Epidermal melanocyte (primary cell): ENCODE measurements around the gene TMUB2.

Source experiments
- DNase-seq: peaks from one replicate; pipeline ENCODE4 v3.0.0; 2011; ENCODE audit warnings: low spot score; ENCODE audit not compliant: insufficient read length

Gene TMUB2

DNA sequence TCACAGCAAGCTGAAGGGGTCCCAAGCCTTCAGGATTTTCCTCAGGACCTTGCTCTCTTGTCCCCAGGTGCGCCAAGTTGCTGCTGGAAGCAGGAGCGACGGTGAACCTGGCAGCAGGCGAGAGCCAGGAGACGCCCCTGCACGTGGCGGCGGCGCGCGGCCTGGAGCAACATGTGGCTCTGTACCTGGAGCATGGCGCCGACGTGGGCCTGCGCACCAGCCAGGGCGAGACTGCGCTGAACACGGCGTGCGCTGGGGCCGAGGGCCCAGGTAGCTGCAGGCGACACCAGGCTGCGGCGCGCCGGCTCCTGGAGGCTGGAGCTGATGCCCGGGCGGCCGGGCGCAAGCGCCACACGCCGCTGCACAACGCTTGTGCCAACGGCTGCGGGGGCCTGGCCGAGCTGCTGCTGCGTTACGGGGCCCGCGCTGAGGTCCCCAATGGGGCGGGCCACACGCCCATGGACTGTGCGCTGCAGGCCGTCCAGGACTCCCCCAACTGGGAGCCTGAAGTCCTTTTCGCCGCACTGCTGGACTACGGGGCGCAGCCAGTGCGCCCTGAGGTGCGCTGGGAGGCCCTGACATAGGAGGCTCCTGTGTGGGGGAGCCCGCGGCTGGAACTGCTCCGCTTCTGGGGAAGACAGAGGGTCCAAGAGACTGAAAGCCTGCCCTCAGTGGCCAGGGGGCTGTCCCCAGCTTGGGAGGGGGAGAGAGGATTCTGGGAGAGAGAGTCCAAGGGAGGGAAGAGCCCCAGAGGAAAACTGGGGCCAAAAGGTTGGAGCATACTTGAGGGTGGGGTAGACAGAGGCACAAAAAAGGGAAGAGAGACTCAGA, 9.9 kb upstream of the TMUB2 start:
- no peak for DNase-seq

DNA sequence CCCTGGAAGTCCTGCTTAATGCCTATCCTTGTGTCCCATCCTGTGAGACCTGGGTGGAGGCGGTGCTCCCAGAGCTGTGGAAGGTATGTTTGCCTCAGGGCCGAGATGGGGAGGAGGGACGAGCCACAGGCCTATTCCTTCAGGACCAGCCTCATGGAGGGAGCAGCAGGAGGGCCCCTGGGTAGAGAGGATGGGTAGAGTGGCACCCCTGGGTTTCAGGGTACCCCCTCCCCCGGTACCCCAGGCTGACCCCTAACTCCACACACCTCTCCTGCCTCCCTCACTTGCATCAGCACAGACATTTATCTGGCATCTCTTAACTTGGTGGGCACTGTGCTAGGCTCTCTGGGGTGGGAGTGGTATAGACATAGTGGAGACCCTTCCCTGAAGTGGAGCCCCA, 9.1 kb upstream of the TMUB2 start:
- no peak for DNase-seq

DNA sequence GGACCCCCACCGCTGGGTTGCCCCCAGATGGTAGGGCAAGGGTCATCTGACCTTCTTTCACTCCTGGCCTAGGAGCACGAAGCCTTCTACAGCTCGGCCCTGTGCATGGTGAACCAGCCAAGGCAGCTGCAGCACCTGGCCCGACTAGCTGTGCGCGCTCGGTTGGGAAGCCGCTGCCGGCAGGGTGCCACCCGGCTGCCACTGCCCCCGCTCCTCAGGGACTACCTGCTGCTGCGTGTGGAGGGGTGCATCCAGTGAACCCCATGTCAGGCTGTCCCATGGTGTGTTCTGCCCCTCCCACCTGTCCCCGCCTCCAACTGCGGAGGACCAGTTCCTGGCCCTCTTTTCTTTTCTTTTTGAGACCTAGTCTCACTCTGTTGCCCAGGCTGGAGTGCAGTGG, 8.6 kb upstream of the TMUB2 start:
- DNase-seq, result no peak

DNA sequence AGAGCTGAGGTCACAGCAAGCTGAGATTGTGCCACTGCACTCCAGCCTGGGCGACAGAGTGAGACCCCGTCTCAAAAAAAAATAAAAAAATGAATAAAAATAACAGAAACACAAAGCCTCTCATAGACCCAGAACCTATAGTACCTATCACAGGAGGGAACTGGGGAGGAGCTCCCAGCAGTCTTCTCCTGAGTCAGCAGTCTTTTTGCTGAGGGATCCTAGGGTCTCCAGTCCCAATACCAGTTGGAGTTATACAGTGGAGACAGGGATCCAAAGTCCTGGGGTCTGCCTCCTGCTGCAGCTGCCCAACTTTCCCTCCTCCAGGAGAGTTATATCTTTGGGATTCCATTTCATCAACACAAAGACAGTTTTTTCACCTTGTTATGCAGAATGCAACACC, 3.7 kb upstream of the TMUB2 start:
- no peak for DNase-seq

GRCh38 chr17:44184212-44184810, 2.5 kb upstream of the TMUB2 start:
- DNase-seq, result no peak

- no peak for DNase-seq
Measured at GRCh38 chr17:44187131-44187899, 543 bp downstream of the TMUB2 start.

DNA sequence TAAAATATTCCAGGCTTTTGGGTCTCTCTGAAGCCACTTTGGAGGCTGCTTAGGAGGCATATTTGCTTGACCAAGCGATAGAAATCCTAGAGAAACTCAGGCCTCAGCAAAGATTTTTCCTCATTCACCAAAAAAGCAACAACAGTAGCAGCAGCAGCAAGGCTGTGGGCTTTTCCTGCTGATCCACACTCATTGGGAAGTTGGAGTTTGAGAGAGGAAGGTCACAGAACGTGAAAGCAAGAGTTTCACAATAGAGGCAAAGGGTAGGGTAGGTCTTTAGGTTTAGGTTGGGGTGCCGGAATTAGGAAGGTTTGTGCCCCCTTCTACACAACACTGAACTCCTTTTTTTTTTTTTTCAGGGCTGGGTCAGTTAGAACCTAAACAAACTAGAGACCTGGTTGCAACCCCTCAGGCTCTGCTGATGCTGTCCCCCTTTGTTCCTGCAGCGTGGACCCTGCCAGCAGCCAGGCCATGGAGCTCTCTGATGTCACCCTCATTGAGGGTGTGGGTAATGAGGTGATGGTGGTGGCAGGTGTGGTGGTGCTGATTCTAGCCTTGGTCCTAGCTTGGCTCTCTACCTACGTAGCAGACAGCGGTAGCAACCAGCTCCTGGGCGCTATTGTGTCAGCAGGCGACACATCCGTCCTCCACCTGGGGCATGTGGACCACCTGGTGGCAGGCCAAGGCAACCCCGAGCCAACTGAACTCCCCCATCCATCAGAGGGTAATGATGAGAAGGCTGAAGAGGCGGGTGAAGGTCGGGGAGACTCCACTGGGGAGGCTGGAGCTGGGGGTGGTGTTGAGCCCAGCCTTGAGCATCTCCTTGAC, 2.0 kb downstream of the TMUB2 start:
- no peak for DNase-seq

DNA sequence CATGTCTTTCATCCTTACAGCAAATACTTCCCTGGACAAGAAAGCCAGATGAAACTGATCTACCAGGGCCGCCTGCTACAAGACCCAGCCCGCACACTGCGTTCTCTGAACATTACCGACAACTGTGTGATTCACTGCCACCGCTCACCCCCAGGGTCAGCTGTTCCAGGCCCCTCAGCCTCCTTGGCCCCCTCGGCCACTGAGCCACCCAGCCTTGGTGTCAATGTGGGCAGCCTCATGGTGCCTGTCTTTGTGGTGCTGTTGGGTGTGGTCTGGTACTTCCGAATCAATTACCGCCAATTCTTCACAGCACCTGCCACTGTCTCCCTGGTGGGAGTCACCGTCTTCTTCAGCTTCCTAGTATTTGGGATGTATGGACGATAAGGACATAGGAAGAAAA, 3.7 kb downstream of the TMUB2 start:
- no peak for DNase-seq

GRCh38 chr17:44191369-44191768, 4.6 kb downstream of the TMUB2 start:
- DNase-seq, result no peak

GRCh38 chr17:44191941-44192496, 5.2 kb downstream of the TMUB2 start:
- no peak for DNase-seq

DNA sequence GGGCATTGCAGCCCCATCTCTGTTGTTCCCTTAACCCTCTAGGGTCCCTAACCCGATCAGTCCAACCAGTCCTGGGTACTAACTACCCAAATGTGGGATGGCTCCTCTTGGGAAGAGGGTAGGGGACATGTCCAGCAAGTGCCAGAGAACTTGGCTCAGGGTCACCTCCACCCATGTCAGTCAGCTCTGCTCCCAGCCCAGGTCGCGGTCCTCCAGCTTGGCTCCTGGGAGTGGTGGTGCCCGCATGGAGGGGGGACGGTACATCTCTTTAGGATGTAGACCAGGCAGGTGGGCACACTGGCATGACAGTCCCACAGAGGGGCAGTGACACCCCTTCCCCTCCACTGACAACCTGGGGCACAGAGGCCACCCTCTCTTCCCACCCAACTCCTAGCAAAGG, 6.0 kb downstream of the TMUB2 start:
- no peak for DNase-seq

DNA sequence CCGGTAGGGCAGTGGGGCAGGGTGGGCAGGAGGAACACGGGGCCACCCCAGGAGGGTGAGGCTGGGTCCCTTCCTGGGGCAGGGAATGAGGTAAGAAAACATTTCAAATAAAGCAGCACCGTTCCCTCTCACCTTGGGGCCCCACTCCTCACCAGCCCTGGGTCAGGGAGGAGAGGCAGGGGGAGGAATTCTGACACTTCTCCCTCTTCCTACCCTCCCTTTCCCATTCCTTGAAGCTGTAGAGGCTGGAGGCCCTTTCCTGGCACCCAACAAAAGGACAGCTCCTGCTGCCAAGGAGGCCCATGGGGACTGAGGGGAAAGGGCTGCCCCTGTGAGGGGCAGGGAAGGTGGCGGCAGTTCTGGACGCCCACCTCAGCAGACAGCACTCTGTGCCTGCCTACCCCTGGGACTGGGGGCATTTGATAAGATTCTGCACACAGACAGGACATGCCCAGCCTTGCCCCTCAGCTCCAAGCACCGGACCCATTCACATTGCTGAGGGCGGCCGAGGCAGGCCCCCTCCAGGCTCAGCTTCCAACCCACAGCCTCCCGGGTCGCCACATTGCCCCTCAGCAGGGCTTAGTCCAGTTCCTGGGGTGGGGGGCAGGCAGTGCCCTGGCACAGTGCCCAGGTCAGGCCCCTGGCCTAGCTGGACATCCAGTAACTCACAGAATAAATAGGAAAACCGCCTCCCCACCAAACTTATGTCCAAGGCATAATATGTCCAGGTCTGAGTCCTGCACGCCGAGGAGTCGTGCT, 6.7 kb downstream of the TMUB2 start:
- no peak for DNase-seq

DNA sequence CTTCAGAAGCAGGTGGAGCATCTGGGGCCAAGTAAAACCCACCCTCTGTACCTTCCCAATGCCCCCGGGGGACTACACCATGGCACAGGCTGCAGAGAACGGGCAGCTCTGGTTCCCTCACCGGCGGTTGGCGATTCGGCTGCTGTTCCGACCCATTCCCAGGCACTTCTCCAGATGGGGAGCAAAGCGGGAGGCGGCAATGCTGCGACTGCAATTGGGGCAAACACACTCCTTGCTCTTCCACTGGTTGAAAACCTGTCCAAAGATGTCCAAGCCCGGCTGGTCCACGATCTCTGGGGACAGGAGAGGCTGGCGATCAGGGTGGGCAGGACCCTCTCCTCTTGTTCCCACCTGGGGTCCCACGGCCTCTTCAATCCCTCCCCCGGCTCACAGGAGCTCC, 10.3 kb downstream of the TMUB2 start:
- no peak for DNase-seq

GRCh38 chr17:44197980-44198720, 11.4 kb downstream of the TMUB2 start:
- DNase-seq, result no peak

DNA sequence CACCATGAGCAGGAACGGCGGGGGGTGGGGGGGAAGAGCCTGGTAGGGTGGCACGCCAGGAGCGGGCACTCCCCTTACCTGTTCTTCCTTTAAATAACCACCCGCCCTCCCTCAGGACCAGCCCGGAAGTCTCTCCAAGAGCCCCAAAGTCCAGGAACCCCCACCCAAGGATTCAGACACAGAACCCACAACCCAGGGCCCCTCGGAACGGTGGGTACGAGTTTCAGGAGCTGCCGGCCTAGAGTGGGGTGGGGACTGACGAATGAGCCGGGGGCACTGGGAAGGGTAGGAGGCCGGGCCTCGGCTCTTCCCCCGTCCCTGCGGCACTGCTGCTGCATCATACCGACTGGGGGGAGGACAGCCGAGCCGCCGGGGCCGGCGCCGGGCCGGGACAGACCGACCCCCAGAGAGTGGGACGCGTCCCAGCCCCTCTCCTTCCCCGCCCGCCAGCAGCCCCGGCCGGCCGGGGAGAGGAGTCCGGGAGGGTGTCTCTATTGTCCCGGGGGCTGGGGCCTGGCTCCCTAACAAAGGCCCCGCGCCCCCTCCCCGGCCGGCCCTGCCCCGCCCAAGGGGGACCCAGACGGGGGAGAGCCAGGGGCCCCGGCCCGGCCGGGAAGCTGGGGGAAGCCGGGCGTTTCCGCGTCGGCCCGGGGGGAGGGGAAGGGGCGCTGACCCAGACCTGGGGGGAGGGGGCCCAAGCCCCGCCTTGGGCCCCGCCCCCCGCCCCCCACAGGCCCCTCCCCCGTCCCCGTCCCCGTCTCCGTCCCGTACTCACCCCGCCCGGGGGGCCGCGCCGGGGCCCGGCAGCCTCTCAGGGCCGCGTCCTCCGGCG, 12.2 kb downstream of the TMUB2 start:
- peak; percentile 86 for DNase-seq

DNA sequence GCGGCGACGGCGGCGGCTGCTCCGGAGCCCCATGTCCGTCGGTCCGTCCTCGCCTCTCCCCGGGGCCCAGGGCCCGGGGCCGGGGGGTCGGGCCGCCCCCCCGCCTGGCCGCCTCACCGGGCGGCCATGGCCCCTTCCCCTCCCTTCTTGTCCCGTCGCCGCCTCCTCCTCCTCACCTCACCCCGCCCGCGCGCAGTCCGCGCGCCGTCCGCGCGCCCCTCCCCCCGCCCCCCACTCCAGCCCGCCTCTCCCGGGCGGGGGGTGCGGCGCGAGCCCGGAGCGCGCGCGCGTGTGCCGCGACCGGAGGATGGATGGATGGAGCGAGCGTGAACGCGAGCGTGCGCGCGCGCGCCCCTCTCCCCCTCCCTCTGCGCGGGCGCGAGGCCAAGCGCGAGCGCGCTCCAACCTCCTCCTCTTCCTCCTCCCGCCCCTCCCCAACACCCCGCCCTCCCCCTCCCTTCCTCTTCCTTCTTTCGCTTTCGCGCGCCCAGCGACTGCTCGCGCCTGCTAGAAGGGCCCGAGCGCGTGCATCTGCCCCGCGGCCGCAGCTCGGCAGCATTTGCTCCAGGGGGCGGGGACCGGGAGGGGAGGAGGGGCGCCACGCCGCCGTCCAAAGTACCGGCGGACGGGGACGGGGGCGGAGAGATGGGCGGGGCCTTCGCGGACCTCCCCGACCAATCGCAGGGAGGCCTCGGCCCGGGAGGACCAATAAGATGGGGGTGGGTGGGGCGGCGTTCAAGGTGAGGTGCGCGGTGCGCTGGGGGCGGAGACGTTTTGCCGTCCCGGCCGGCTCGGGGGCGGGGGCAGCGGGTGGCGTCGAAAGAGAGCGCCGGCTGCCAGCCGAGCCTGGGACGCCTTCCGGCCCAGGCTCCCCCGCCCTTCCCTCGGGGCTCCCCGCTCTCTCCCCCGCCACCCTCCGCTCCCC, 13.0 kb downstream of the TMUB2 start, which contains the start of gene ATXN7L3:
ATXN7L3 (minus strand) TSS at position 332 of the 925 bp plus-strand sequence. CDS start 1,814 bp downstream, outside the sequence.
- DNase-seq, result peak; percentile 99

DNA sequence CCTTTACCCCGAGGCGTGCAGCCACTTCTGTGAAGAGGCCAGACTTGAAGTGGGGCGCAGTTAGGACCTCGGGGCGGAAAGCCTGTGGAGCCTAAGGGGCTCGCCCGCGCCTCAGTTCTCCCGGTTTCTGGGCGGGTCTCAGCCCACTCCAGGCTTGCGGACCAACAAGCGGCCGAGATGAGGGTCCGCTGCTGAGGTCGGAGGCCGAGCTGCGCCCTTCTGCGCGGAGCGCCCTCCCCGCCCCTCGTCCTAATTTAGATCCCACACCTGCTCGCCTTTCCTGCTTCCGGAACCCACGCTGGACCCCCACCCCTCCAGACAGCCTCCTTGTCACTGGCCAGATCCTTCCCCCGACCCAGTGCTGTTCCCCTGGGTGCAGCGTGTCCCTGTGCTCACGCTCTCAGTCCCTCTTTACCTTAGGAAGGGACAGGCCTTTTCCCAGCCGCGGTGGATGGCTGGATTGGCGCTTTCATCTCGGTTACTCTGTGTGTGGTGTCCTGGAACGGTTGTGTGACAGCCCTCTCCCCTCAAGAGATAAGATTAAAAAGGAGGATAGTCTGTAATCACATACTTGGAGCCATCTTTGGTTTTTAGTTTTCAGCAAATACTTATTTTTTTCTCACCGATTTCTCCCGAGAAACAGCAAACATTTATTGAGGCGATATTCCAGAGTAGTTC, 13.8 kb downstream of the TMUB2 start:
- DNase-seq, result no peak
